Measurements from ENCODE around the gene ARHGEF1.

DNA sequence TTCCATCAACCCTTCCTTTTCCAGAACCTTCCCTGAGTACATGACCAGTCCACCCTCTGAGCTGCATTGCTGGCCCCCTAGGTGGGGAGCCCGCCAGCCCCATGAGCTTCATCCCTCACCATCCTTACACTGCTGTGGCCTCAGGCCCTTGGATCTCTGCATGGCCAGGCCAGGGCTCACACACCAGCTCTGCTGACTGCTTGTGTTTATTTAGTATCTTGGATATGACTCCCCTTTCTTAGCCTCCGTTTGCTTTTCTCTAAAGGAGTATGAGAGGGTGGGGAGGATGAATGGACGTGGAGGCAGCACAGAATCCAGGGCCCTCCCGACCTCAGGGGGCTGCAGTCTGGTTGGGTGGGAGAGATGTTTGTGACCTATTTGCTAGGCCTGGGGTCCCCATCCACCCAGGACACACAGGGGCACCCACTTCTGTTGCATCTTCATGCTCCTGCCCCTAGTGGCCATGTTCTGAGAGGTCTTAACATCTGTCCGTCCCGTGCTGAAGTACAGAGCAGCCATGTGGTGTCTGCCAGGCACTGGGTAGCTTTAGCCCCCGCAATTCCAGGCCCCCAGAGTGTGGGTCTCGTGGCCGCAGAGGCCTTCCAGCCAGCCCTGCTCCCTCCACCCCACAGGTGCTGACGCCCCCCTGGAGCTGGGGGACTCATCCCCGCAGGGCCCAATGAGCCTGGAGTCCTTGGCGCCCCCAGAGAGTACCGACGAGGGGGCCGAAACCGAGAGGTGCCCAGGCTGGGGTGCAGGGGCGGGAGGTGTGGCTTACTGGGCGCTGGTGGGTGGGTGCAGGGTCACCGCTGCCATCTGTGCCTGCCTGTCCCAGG, 13.0 kb downstream of the ARHGEF1 start:
- no peak for TF ChIP-seq EZH2 (IDR thresholded peaks at IDR 0.05; ENCODE audit: borderline replicate concordance, low read length)
- TF ChIP-seq, protein P1, sequence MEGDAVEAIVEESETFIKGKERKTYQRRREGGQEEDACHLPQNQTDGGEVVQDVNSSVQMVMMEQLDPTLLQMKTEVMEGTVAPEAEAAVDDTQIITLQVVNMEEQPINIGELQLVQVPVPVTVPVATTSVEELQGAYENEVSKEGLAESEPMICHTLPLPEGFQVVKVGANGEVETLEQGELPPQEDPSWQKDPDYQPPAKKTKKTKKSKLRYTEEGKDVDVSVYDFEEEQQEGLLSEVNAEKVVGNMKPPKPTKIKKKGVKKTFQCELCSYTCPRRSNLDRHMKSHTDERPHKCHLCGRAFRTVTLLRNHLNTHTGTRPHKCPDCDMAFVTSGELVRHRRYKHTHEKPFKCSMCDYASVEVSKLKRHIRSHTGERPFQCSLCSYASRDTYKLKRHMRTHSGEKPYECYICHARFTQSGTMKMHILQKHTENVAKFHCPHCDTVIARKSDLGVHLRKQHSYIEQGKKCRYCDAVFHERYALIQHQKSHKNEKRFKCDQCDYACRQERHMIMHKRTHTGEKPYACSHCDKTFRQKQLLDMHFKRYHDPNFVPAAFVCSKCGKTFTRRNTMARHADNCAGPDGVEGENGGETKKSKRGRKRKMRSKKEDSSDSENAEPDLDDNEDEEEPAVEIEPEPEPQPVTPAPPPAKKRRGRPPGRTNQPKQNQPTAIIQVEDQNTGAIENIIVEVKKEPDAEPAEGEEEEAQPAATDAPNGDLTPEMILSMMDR (conservative IDR thresholded peaks at IDR 0.05 in 1 of 2, IDR thresholded peaks at IDR 0.05 in 1 of 2; ENCODE audit: extremely low read depth in 1 of 2, insufficient read depth in 1 of 2, low read depth in 1 of 2, low read length in 2 of 2) = peak in 1 of 2 donors; percentile 16
